K562 treated with DMSO at 1 percent for 4 hours (cell line): ENCODE results near the gene ACCS. TPM values are rescaled to one million over a fixed set of nuclear protein-coding genes. Genes with fewer than 3 reads are reported as not detected.

ENCODE experiments used
- total RNA-seq: library from RNA; unstranded; fragments of 300-600 nt; gene quantifications from 2 replicates; pipeline ENCODE4 v1.2.3, GENCODE V29; 2022; ENCODE audit not compliant: insufficient read depth

The ACCS gene
- 12.0 and 16.5 TPM in 2 replicates for total RNA-seq

GRCh38 chr11:44065841-44066731, at the start of gene ACCS:
Gene ACCS, plus strand, starts transcription at chr11:44066270. Its CDS starts 1,358 bp downstream, at chr11:44067628.

GRCh38 chr11:44047931-44048431, 18.1 kb upstream of the ACCS start, which contains the start of gene ACCSL:
Gene ACCSL, plus strand, starts transcription at chr11:44047981. Its CDS starts 56 bp downstream, at chr11:44048037.

GRCh38 chr11:44095506-44096359, 29.7 kb downstream of the ACCS start, which contains the start of gene EXT2:
Gene EXT2, plus strand, starts transcription at chr11:44095678. Its CDS starts 12,035 bp downstream, at chr11:44107713.

Other genes starting within 250 kb of the ACCS start
- 26.0 and 35.1 TPM in 2 replicates for gene ALKBH3, start 185.4 kb upstream of the ACCS start, total RNA-seq
- gene C11orf96, start 123.6 kb upstream of the ACCS start, total RNA-seq, result 4.9 and 8.1 TPM in 2 replicates
- gene ACCSL, start 18.3 kb upstream of the ACCS start, total RNA-seq, result not detected in 2 replicates
- gene EXT2, start 29.4 kb downstream of the ACCS start, total RNA-seq, result 46.6 and 47.0 TPM in 2 replicates
- gene ALX4, start 243.9 kb downstream of the ACCS start, total RNA-seq, result 0.46 and 0.65 TPM in 2 replicates